SK-N-SH (cell line): ENCODE data around the gene PLA2G7. TPM values are rescaled to one million over a fixed set of nuclear protein-coding genes. Genes with fewer than 3 reads are reported as not detected.

Experiments used
- CTCF ChIA-PET: fragments of 300-600, 350-600 bp; formaldehyde crosslinking; extraction: SDS; loops from one replicate; lab custom pipeline; 2021; lab: Yijun Ruan, JAX
- POLR2A ChIA-PET: fragments of 350-600 bp; sonication (Branson Sonifier 250); formaldehyde crosslinking; extraction: SDS; loops from one replicate; lab custom pipeline; 2020; ENCODE audit warnings: antibody characterized with exemption, inconsistent platforms; lab: Yijun Ruan, JAX
- DNase-seq: peaks from one replicate; pipeline ENCODE4 v3.0.0; 2012
- H2AFZ ChIP-seq: fragments of 200-600 bp; sonication (generic); 2 replicates; pipeline ENCODE4 v1.8.1; 2016; ENCODE audit warnings: antibody characterized with exemption, mild to moderate bottlenecking, low read depth
- H3F3A ChIP-seq: fragments of 200-600 bp; sonication (generic); replicated peaks from 2 replicates; pipeline ENCODE3; 2016; ENCODE audit warnings: antibody characterized with exemption, mild to moderate bottlenecking; ENCODE audit not compliant: insufficient read depth
- H3K27ac ChIP-seq, 2 experiments: fragments of 200-500 bp in 1 of 2; fragments of 200-600 bp in 1 of 2; sonication (Bioruptor generic) in 1 of 2; sonication (generic), shearing (Covaris generic) in 1 of 2; 2 replicates each; pipeline versions ENCODE4 v1.5.1 to v1.6.1; 2014 to 2016; ENCODE audit warnings: low read depth in 2 of 2, inconsistent platforms in 1 of 2, low read length in 1 of 2, mild to moderate bottlenecking in 1 of 2, mixed read lengths in 1 of 2
- H3K27me3 ChIP-seq: fragments of 200-600 bp; sonication (generic), shearing (Covaris generic); 2 replicates; pipeline ENCODE4 v1.6.1; 2016; ENCODE audit warnings: mixed run types; ENCODE audit not compliant: insufficient read depth
- H3K36me3 ChIP-seq, 2 experiments: fragments of 200-500 bp in 1 of 2; fragments of 200-600 bp in 1 of 2; sonication (Bioruptor generic) in 1 of 2; sonication (generic) in 1 of 2; replicated peaks in 1 of 2; 2 replicates each; pipeline versions ENCODE3 to v1.5.1; 2014 to 2016; ENCODE audit warnings: low read length in 1 of 2, mild to moderate bottlenecking in 1 of 2; ENCODE audit not compliant: insufficient read depth in 2 of 2, control insufficient read depth in 1 of 2
- H3K4me1 ChIP-seq, 2 experiments: fragments of 200-500 bp in 1 of 2; fragments of 200-600 bp in 1 of 2; sonication (Bioruptor generic) in 1 of 2; sonication (generic), shearing (Covaris generic) in 1 of 2; 2 replicates each; pipeline versions ENCODE4 v1.5.1 to v1.6.1; 2014 to 2016; ENCODE audit warnings: low read depth in 1 of 2, low read length in 1 of 2, mixed run types in 1 of 2; ENCODE audit not compliant: insufficient read depth in 2 of 2, control insufficient read depth in 1 of 2
- H3K4me2 ChIP-seq: fragments of 200-600 bp; sonication (generic), shearing (Covaris generic); 2 replicates; pipeline ENCODE4 v1.6.1; 2017; ENCODE audit warnings: mixed run types
- H3K4me3 ChIP-seq, 2 experiments: fragments of 200-500 bp in 1 of 2; fragments of 200-600 bp in 1 of 2; sonication (Bioruptor generic) in 1 of 2; sonication (generic), shearing (Covaris generic) in 1 of 2; 2 replicates each; pipeline versions ENCODE4 v1.5.1 to v1.8.1; 2014 to 2016; ENCODE audit warnings: low read depth in 2 of 2, inconsistent platforms in 1 of 2, low read length in 1 of 2, mild to moderate bottlenecking in 1 of 2, mixed read lengths in 1 of 2, moderate library complexity in 1 of 2
- H3K79me2 ChIP-seq: fragments of 200-600 bp; sonication (generic); 2 replicates; pipeline ENCODE4 v1.8.1; 2017; ENCODE audit warnings: mild to moderate bottlenecking; ENCODE audit not compliant: insufficient read depth
- H3K9ac ChIP-seq: fragments of 200-600 bp; sonication (generic); 2 replicates; pipeline ENCODE4 v1.6.1; 2017; ENCODE audit warnings: mixed run types
- H3K9me2 ChIP-seq: fragments of 200-600 bp; sonication (generic); 2 replicates; pipeline ENCODE4 v1.6.1; 2017; ENCODE audit warnings: mixed run types
- H3K9me3 ChIP-seq: fragments of 200-600 bp; sonication (generic); 2 replicates; pipeline ENCODE4 v1.6.1; 2017; ENCODE audit warnings: mixed run types, mild to moderate bottlenecking, moderate library complexity
- H4K20me1 ChIP-seq: fragments of 200-600 bp; sonication (generic); 2 replicates; pipeline ENCODE4 v1.6.1; 2017; ENCODE audit warnings: mild to moderate bottlenecking, mixed run types; ENCODE audit not compliant: insufficient read depth
- CHD2 ChIP-seq: fragments of 150-350 bp; IDR thresholded peaks from 2 replicates; pipeline ENCODE4 v1.6.1; 2018; ENCODE audit warnings: low read length; ENCODE audit not compliant: partially characterized antibody
- ELF1 ChIP-seq: IDR thresholded peaks from 2 replicates; pipeline ENCODE4 v1.4.0; 2012
- EZH2phosphoT487 ChIP-seq: fragments of 200-600 bp; sonication (generic); IDR thresholded peaks from 2 replicates; pipeline ENCODE4 v1.6.1; 2017; ENCODE audit warnings: low read depth, mixed run types, mild to moderate bottlenecking, antibody characterized with exemption, moderate library complexity, borderline replicate concordance
- FOSL2 ChIP-seq: IDR thresholded peaks from 2 replicates; pipeline ENCODE4 v1.4.0; 2012; ENCODE audit warnings: low read depth, mild to moderate bottlenecking, moderate library complexity, borderline replicate concordance
- FOXJ3 ChIP-seq: sonication (generic); formaldehyde crosslinking; IDR thresholded peaks from 2 replicates; pipeline ENCODE4 v1.5.1; 2020; ENCODE audit warnings: mild to moderate bottlenecking, missing genetic modification reagents
- GABPA ChIP-seq: IDR thresholded peaks from 2 replicates; pipeline ENCODE4 v1.4.0; 2012; ENCODE audit warnings: low read depth, mild to moderate bottlenecking
- GATA2 ChIP-seq: sonication (generic); formaldehyde crosslinking; IDR thresholded peaks from 2 replicates; pipeline ENCODE4 v1.5.0; 2020; ENCODE audit warnings: mild to moderate bottlenecking, missing genetic modification reagents
- JUND ChIP-seq: IDR thresholded peaks from 2 replicates; pipeline ENCODE4 v1.4.0; 2012
- MAX ChIP-seq: IDR thresholded peaks from 2 replicates; pipeline ENCODE4 v1.4.0; 2012; ENCODE audit warnings: low read depth
- MEF2A ChIP-seq: IDR thresholded peaks from 2 replicates; pipeline ENCODE4 v1.4.0; 2012; ENCODE audit warnings: low read depth, borderline replicate concordance
- MXI1 ChIP-seq: IDR thresholded peaks from 2 replicates; pipeline ENCODE4 v1.6.1; 2012; ENCODE audit warnings: mild to moderate bottlenecking, low read depth, low read length, improper control_type of control experiment
- NRF1 ChIP-seq: IDR thresholded peaks from 2 replicates; pipeline ENCODE4 v1.6.1; 2012; ENCODE audit warnings: low read depth, mild to moderate bottlenecking, low read length
- POLR2AphosphoS5 ChIP-seq: IDR thresholded peaks from 2 replicates; pipeline ENCODE4 v1.6.1; 2012; ENCODE audit warnings: low read depth, low read length
- RAD21 ChIP-seq: IDR thresholded peaks from 2 replicates; pipeline ENCODE4 v1.6.1; 2012; ENCODE audit warnings: mild to moderate bottlenecking, low read length
- RFX5 ChIP-seq: IDR thresholded peaks from 2 replicates; pipeline ENCODE4 v1.6.1; 2012; ENCODE audit warnings: mild to moderate bottlenecking, improper control_type of control experiment, low read length
- RXRA ChIP-seq: IDR thresholded peaks from 2 replicates; pipeline ENCODE4 v1.4.0; 2012; ENCODE audit warnings: low read depth, mild to moderate bottlenecking, borderline replicate concordance
- SIN3A ChIP-seq: IDR thresholded peaks from 2 replicates; pipeline ENCODE4 v1.6.1; 2012; ENCODE audit warnings: low read depth, mild to moderate bottlenecking, low read length, moderate library complexity, borderline replicate concordance
- SMC3 ChIP-seq: IDR thresholded peaks from 2 replicates; pipeline ENCODE4 v1.6.1; 2012; ENCODE audit warnings: low read depth, low read length, improper control_type of control experiment
- TCF12 ChIP-seq: IDR thresholded peaks from 2 replicates; pipeline ENCODE4 v1.4.0; 2012
- TEAD4 ChIP-seq: IDR thresholded peaks from 2 replicates; pipeline ENCODE4 v1.4.0; 2012; ENCODE audit warnings: mild to moderate bottlenecking, borderline replicate concordance; ENCODE audit not compliant: insufficient read depth
- WGBS: methylation state at CpG from one replicate; pipeline ENCODE4 v1.1.6; 2017; ENCODE audit warnings: low lambda C conversion rate; 5-methylcytosine and 5-hydroxymethylcytosine counted together
- polyA plus RNA-seq, 3 experiments: library from polyadenylated mRNA; depleted of rRNA; stranded (reverse); fragments of >200 nt; gene quantifications; 2 replicates each; pipeline ENCODE4 v1.2.3, GENCODE V29; 2012
- TF ChIP-seq, protein P1 (sequence below): IDR thresholded peaks from 2 replicates; pipeline ENCODE4 v1.4.0; 2012; ENCODE audit warnings: low read depth, borderline replicate concordance
- TF ChIP-seq, protein P2 (sequence below): fragments of 150-350 bp; IDR thresholded peaks from 2 replicates; pipeline ENCODE4 v1.6.1; 2017; ENCODE audit warnings: antibody characterized with exemption, low read length, low read depth, borderline replicate concordance

Gene PLA2G7
- polyA plus RNA-seq, 1 of the 3 experiments (the other 2 are of a cell fraction), result not detected

DNA sequence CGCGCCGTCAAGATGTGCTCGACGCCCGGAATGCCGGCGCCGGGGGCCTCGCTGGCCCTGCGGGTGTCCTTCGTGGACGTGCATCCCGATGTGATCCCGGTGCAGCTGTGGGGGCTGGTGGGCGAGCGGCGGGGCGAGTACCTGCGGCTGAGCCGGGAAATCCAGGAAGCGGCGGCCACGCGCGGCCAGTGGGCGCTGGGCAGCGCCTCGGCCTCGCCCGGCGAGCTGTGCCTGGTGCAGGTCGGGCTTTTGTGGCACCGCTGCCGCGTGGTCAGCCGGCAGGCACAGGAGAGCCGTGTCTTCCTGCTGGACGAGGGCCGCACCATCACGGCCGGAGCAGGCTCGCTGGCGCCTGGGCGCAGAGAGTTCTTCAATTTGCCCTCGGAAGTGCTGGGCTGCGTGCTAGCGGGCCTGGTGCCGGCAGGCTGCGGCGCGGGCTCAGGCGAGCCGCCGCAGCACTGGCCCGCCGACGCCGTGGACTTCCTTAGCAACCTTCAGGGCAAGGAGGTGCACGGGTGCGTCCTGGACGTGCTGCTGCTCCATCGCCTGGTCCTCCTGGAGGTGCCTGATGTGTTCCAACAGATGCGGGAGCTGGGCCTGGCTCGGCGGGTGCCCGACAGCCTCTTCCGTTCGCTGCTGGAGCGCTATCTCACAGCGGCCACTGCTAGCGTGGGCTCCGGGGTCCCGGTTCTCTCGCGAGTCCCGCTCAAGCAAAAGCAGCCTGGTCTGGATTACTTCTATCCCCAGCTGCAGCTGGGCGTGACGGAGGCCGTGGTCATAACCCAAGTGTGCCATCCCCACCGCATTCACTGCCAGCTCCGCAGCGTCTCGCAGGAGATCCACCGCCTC, 46.8 kb downstream of the PLA2G7 start:
- H3K4me2 ChIP-seq, result no peak overlapping the region
- no peaks in the 10 kb centered on the region for H3K27me3 ChIP-seq
- POLR2A ChIA-PET, result no interaction called here
- no peaks in the 10 kb centered on the region for H3K4me1 ChIP-seq
- no peak overlapping the region for H2AFZ ChIP-seq
- no peaks in the 10 kb centered on the region for H3K9me2 ChIP-seq
- TF ChIP-seq TEAD4 (no peak), NRF1 (no peak), GABPA (no peak), JUND (no peak), RFX5 (no peak), TCF12 (no peak), RAD21 (no peak), MAX (no peak)
- TF ChIP-seq, protein P1, sequence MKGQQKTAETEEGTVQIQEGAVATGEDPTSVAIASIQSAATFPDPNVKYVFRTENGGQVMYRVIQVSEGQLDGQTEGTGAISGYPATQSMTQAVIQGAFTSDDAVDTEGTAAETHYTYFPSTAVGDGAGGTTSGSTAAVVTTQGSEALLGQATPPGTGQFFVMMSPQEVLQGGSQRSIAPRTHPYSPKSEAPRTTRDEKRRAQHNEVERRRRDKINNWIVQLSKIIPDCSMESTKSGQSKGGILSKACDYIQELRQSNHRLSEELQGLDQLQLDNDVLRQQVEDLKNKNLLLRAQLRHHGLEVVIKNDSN, result no peak
- TF ChIP-seq, protein P2, sequence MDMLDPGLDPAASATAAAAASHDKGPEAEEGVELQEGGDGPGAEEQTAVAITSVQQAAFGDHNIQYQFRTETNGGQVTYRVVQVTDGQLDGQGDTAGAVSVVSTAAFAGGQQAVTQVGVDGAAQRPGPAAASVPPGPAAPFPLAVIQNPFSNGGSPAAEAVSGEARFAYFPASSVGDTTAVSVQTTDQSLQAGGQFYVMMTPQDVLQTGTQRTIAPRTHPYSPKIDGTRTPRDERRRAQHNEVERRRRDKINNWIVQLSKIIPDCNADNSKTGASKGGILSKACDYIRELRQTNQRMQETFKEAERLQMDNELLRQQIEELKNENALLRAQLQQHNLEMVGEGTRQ, result no peak
- no peaks in the 10 kb centered on the region for H3K36me3 ChIP-seq
- H3K27ac ChIP-seq, result no peak overlapping the region
- 84% methylated on average over 17 of the region's 85 CpGs for WGBS
- H3K9ac ChIP-seq, result no peak overlapping the region
- no peaks in the 10 kb centered on the region for H4K20me1 ChIP-seq
- no peaks in the 10 kb centered on the region for H3F3A ChIP-seq
- no peaks in the 10 kb centered on the region for H3K9me3 ChIP-seq
- no peaks in the 10 kb centered on the region for H3K79me2 ChIP-seq
- no peak overlapping the region for H3K4me3 ChIP-seq
- CTCF ChIA-PET, result interaction anchor here (0.9 kb wide), 1 partner anchor 10 kb away, joined by 3 read pairs; no protein-coding TSS in a partner anchor
- peak; percentile 19 for DNase-seq

DNA sequence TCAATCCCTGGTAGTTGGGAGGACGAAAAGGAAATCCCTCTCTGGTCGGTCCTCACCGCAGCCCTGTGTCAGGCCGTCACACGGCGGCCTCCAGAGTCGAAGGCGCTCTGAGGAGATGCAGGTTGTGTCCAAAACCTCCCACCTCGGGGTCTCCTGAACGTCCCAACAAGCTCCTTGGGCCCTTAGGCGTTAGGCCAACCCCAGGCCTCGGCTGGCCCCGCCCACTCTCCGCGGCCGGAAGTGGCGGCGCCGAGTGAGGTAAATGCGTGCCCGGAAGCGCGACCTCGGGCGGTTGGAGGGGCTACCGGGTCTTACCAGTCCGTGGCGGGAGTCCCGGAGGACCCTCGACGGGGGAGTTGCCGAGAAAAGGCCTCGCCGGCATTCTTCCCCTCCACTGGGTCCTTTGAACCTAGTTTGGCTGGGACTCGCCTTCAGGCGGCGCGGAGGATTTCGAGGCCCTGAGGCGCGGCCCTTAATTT, 47.5 kb downstream of the PLA2G7 start, which contains the start of gene TDRD6:
Gene TDRD6 (plus strand): TSS at position 267 of the 479 bp plus-strand sequence. CDS start 244 bp downstream, outside the sequence.
- H3K9me2 ChIP-seq, result no peaks in the 10 kb centered on the region
- no peak within 1 kb of the TSS for H3K4me3 ChIP-seq
- ChIA-PET POLR2A (no interaction called here), CTCF (interaction anchor here (1.0 kb wide), 1 partner anchor 17 kb away, joined by 3 read pairs; no protein-coding TSS in a partner anchor)
- DNase-seq, result peak; percentile 12
- no peaks in the 10 kb centered on the region for H3K4me1 ChIP-seq
- H3K9ac ChIP-seq, result no peak within 1 kb of the TSS
- H3K9me3 ChIP-seq, result no peaks in the 10 kb centered on the region
- H4K20me1 ChIP-seq, result no peaks in the 10 kb centered on the region
- no peaks in the 10 kb centered on the region for H3K79me2 ChIP-seq
- H3F3A ChIP-seq, result no peaks in the 10 kb centered on the region
- H3K4me2 ChIP-seq, result no peak within 1 kb of the TSS
- H3K36me3 ChIP-seq, result no peaks in the 10 kb centered on the region
- no peak within 1 kb of the TSS for H3K27ac ChIP-seq
- no peaks in the 10 kb centered on the region for H3K27me3 ChIP-seq
- TF ChIP-seq MEF2A (no peak), POLR2AphosphoS5 (no peak), JUND (no peak), ELF1 (no peak), RXRA (no peak), SIN3A (no peak), FOXJ3 (CRISPR knock-in tag) (no peak), SMC3 (no peak), EZH2phosphoT487 (no peak), RFX5 (no peak), FOSL2 (no peak), GATA2 (CRISPR knock-in tag) (no peak), MXI1 (no peak), CHD2 (no peak)
- TF ChIP-seq, all 33 proteins: peak for 0
- H2AFZ ChIP-seq, result no peak within 1 kb of the TSS
- 74% methylated on average over 29 of the region's 41 CpGs for WGBS
